ENCODE results near the gene OSBP2. TPM values are rescaled to one million over a fixed set of nuclear protein-coding genes. Genes with fewer than 3 reads are reported as not detected.

OSBP2 gene
- total and polyA plus RNA-seq, 10 of the 15 experiments (the other 5 are each of a cell fraction or from before 2014, with no cell fraction given), result 0.11 to 7.7 (median 3.6) TPM

GRCh38 chr22:30931541-30932300 lies 237.0 kb downstream of the OSBP2 start:
- SMC1A ChIA-PET (ENCODE audit: uncharacterized antibody, unreplicated experiment), result no interaction called here
- in situ Hi-C loops (cut with MboI), result no loop called here
- H3K4me2 ChIP-seq (ENCODE audit: control insufficient read depth, insufficient read depth), result no peak overlapping the region
- peaks cover 25 to 40% of the 10 kb centered on the region in 2 experiments for H3K36me3 ChIP-seq (ENCODE audit: control insufficient read depth in 2 of 2, insufficient read depth in 2 of 2, low read length in 1 of 2)
- H3K9ac ChIP-seq (ENCODE audit: control insufficient read depth, insufficient read depth, low read length), result no peak overlapping the region
- 93% methylated on average over 4 of the region's 4 CpGs for WGBS (ENCODE audit: insufficient coverage, insufficient replicate concordance, low lambda C conversion rate, missing lambda C conversion rate)
- H4K20me1 ChIP-seq (ENCODE audit: control insufficient read depth, insufficient read depth), result no peaks in the 10 kb centered on the region
- no peak overlapping the region for H3K27ac ChIP-seq (ENCODE audit: control insufficient read depth, insufficient read depth)
- TF ChIP-seq BHLHE40 (IDR thresholded peaks at IDR 0.05; ENCODE audit: borderline replicate concordance in 1 of 2, low read depth in 2 of 2, low read length in 1 of 2) (no peak), BACH1 (IDR thresholded peaks at IDR 0.05; ENCODE audit: borderline replicate concordance) (no peak), POU2F2 (IDR thresholded peaks at IDR 0.05; ENCODE audit: borderline replicate concordance, low read depth, low read length) (no peak), E2F8 (IDR thresholded peaks at IDR 0.05; ENCODE audit: low read depth, partially characterized antibody) (no peak), SREBF2 (IDR thresholded peaks at IDR 0.05; ENCODE audit: low read length) (no peak)
- RAD21 ChIA-PET (ENCODE audit: unreplicated experiment), result interaction anchor here (1.0 kb wide), 1 partner anchor 154 kb away, joined by 3 read pairs; no protein-coding TSS in a partner anchor
- FAIRE-seq (no peak), ATAC-seq (no peak), DNase-seq (ENCODE audit: low read depth, low spot score) (no peak)
- no TSS peak for BruUV-seq (replicated peaks)
- intact Hi-C loops (cut with micrococcal nuclease; ENCODE audit: unreplicated experiment), result no loop called here
- POLR2A ChIA-PET, result interaction anchor here (0.6 to 1.1 kb wide), 2 partner anchors 161 to 603 kb away, joined by 3 read pairs; no protein-coding TSS in a partner anchor
- H3K4me1 ChIP-seq (ENCODE audit: control insufficient read depth, insufficient read depth, low read length), result no peaks in the 10 kb centered on the region
- no peaks in the 10 kb centered on the region for H3K27me3 ChIP-seq (replicated peaks in 1 of 2; ENCODE audit: control insufficient read depth in 2 of 2, insufficient read depth in 2 of 2, low read length in 1 of 2)
- CTCF ChIA-PET, result interaction anchor here (1.6 kb wide), 1 partner anchor 12 kb away, joined by 5 read pairs; no protein-coding TSS in a partner anchor
- no peak overlapping the region for H3K4me3 ChIP-seq
- no peaks in the 10 kb centered on the region for H3K79me2 ChIP-seq (ENCODE audit: control insufficient read depth, insufficient read depth, low read length)
- no peak overlapping the region for H2AFZ ChIP-seq (ENCODE audit: control insufficient read depth, low read depth, low read length)
- no peaks in the 10 kb centered on the region for H3K9me3 ChIP-seq (replicated peaks; ENCODE audit: control insufficient read depth, insufficient read depth, low read length)
